HepG2 (cell line): ENCODE measurements around the gene IL4I1. TPM values are rescaled to one million over a fixed set of nuclear protein-coding genes. Genes with fewer than 3 reads are reported as not detected.

Experiments used
- ATAC-seq: fragments of 200-7000 bp; cut with Tn5 transposase; 3 replicates; pipeline ENCODE4 v1.9.1; 2020; ENCODE audit warnings: mild to moderate bottlenecking, moderate library complexity
- BruUV-seq: library from RNA; stranded (reverse); fragments of 400-500 nt; replicated peaks from 2 replicates; lab custom pipeline; 2021; lab: Mats Ljungman, UMichigan
- CTCF ChIA-PET: fragments of 300-600 bp; formaldehyde crosslinking; extraction: SDS; loops from one replicate; lab custom pipeline; 2021; ENCODE audit warnings: low total read pairs, inconsistent platforms, low intra/inter-chr PET ratio; lab: Yijun Ruan, JAX
- POLR2A ChIA-PET: fragments of 350-600 bp; sonication (Branson Sonifier 250); formaldehyde crosslinking; loops from one replicate; lab custom pipeline; 2020; ENCODE audit warnings: antibody characterized with exemption, inconsistent platforms; lab: Yijun Ruan, JAX
- DNase-seq: peaks from one replicate; pipeline ENCODE4 v3.0.0-alpha.2; 2015; ENCODE audit warnings: low spot score
- FAIRE-seq: peaks from 3 replicates; lab custom pipeline; 2011; peaks lifted over from hg19 to GRCh38; lab: Jason Lieb, UNC
- H2AFZ ChIP-seq: one replicate; pipeline ENCODE4 v1.6.1; 2011; ENCODE audit warnings: low read length, inconsistent platforms
- H3K27ac ChIP-seq: fragments of 300-600 bp; 3 replicates; pipeline ENCODE4 v1.8.0; 2011; ENCODE audit warnings: mixed run types, mild to moderate bottlenecking, mixed read lengths, low read length, inconsistent platforms; ENCODE audit not compliant: insufficient read depth; ENCODE audit errors: extremely low read length
- H3K27me3 ChIP-seq, 2 experiments: fragments of 200-600 bp in 1 of 2; 2 replicates in 1 of 2; 3 replicates in 1 of 2; pipeline versions ENCODE4 v1.6.0 to v1.8.0; 2011; ENCODE audit warnings: low read length in 2 of 2, mild to moderate bottlenecking in 2 of 2, moderate library complexity in 2 of 2, inconsistent platforms in 1 of 2; ENCODE audit not compliant: insufficient read depth in 2 of 2, control insufficient read depth in 1 of 2
- H3K36me3 ChIP-seq, 2 experiments: fragments of 200-600 bp in 1 of 2; replicated peaks in 1 of 2; 2 replicates in 1 of 2; 3 replicates in 1 of 2; pipeline versions ENCODE4 v1.5.1 to v1.8.0; 2011; ENCODE audit warnings: low read length in 2 of 2, inconsistent platforms in 1 of 2; ENCODE audit not compliant: insufficient read depth in 2 of 2, control insufficient read depth in 1 of 2
- H3K4me1 ChIP-seq: 2 replicates; pipeline ENCODE4 v1.5.1; 2012; ENCODE audit warnings: low read length, inconsistent platforms; ENCODE audit not compliant: insufficient read depth
- H3K4me2 ChIP-seq: 2 replicates; pipeline ENCODE4 v1.6.0; 2011; ENCODE audit warnings: low read depth, low read length, inconsistent platforms
- H3K4me3 ChIP-seq, 3 experiments: fragments of 200-600 bp in 1 of 3; sonication (generic), shearing (Covaris generic) in 1 of 3; replicated peaks in 1 of 3; 2 replicates each; pipeline ENCODE4 v1.5.1; 2011 to 2016; ENCODE audit warnings: low read length in 3 of 3, inconsistent platforms in 2 of 3, low read depth in 2 of 3, mild to moderate bottlenecking in 2 of 3, control low read depth in 1 of 3, mixed read lengths in 1 of 3; ENCODE audit not compliant: insufficient read depth in 1 of 3
- H3K79me2 ChIP-seq: one replicate; pipeline ENCODE4 v1.6.1; 2011; ENCODE audit warnings: low read length, inconsistent platforms; ENCODE audit not compliant: insufficient read depth
- H3K9ac ChIP-seq: 2 replicates; pipeline ENCODE4 v1.6.0; 2011; ENCODE audit warnings: mild to moderate bottlenecking, low read depth, low read length, inconsistent platforms; ENCODE audit not compliant: insufficient read depth
- H3K9me3 ChIP-seq: 2 replicates; pipeline ENCODE4 v1.5.1; 2012; ENCODE audit warnings: mild to moderate bottlenecking, low read length
- H4K20me1 ChIP-seq: 2 replicates; pipeline ENCODE4 v1.6.0; 2011; ENCODE audit warnings: inconsistent platforms, mild to moderate bottlenecking, low read length, moderate library complexity; ENCODE audit not compliant: insufficient read depth
- HMG20B ChIP-seq: conservative IDR thresholded peaks from 2 replicates; pipeline ENCODE4 v1.6.1; 2016; ENCODE audit warnings: missing genetic modification reagents, missing compliant biosample characterization
- PAWR ChIP-seq: sonication (generic); formaldehyde crosslinking; IDR thresholded peaks from 2 replicates; pipeline ENCODE4 v1.4.0; 2020; ENCODE audit warnings: missing genetic modification reagents, mild to moderate bottlenecking, borderline replicate concordance
- SNAPC2 ChIP-seq: sonication (generic); formaldehyde crosslinking; IDR thresholded peaks from 2 replicates; pipeline ENCODE4 v1.8.1; 2022; ENCODE audit warnings: mild to moderate bottlenecking, missing genetic modification reagents
- ZFY ChIP-seq: sonication (generic); formaldehyde crosslinking; IDR thresholded peaks from 2 replicates; pipeline ENCODE4 v1.4.0; 2020; ENCODE audit warnings: missing genetic modification reagents
- ZMYM3 ChIP-seq: sonication (generic); formaldehyde crosslinking; IDR thresholded peaks from 2 replicates; pipeline ENCODE4 v1.5.1; 2020; ENCODE audit warnings: mild to moderate bottlenecking, missing genetic modification reagents
- ZNF205 ChIP-seq: IDR thresholded peaks from 2 replicates; pipeline ENCODE4 v1.6.1; 2018; ENCODE audit warnings: missing biosample characterization, missing genetic modification reagents
- WGBS: methylation state at CpG from one replicate; pipeline ENCODE4 v1.1.6; 2017; ENCODE audit warnings: low lambda C conversion rate; 5-methylcytosine and 5-hydroxymethylcytosine counted together
- in situ Hi-C: cut with HindIII; loops from 2 replicates; pipeline ENCODE4 v1.10.0; 2017; ENCODE audit warnings: low pct_unique_long_range_greater_than_20kb; ENCODE audit not compliant: extremely low pct_ligation_motif_present
- intact Hi-C: fragments of 100-400 bp; cut with micrococcal nuclease; formaldehyde crosslinking; loops from one replicate; pipeline ENCODE4 v1.10.0; 2022; ENCODE audit not compliant: unreplicated experiment
- polyA plus RNA-seq, 8 experiments: library from polyadenylated mRNA; depleted of rRNA in 3 of 8; stranded (reverse) in 7 of 8; unstranded in 1 of 8; fragments of >200 nt; fragmentation: Illumina TruSeq in 4 of 8; extraction: Trizol in 4 of 8; gene quantifications; 2 replicates each; pipeline versions ENCODE4 v1.2.1 to v1.2.3, GENCODE V29; 2011 to 2016; ENCODE audit warnings: low read depth in 4 of 8, missing spikeins in 1 of 8, mixed read lengths in 1 of 8; ENCODE audit not compliant: insufficient read depth in 1 of 8
- total RNA-seq, 5 experiments: library from RNA; depleted of rRNA; stranded (reverse); fragments of >200 nt; fragmentation: Illumina TruSeq; extraction: Trizol; gene quantifications; 2 replicates each; pipeline ENCODE4 v1.2.3, GENCODE V29; 2016; ENCODE audit warnings: low read depth in 1 of 5

The IL4I1 gene
- total and polyA plus RNA-seq, 2 of the 13 experiments (the other 11 are each of a cell fraction or from before 2014, with no cell fraction given), result not detected

DNA sequence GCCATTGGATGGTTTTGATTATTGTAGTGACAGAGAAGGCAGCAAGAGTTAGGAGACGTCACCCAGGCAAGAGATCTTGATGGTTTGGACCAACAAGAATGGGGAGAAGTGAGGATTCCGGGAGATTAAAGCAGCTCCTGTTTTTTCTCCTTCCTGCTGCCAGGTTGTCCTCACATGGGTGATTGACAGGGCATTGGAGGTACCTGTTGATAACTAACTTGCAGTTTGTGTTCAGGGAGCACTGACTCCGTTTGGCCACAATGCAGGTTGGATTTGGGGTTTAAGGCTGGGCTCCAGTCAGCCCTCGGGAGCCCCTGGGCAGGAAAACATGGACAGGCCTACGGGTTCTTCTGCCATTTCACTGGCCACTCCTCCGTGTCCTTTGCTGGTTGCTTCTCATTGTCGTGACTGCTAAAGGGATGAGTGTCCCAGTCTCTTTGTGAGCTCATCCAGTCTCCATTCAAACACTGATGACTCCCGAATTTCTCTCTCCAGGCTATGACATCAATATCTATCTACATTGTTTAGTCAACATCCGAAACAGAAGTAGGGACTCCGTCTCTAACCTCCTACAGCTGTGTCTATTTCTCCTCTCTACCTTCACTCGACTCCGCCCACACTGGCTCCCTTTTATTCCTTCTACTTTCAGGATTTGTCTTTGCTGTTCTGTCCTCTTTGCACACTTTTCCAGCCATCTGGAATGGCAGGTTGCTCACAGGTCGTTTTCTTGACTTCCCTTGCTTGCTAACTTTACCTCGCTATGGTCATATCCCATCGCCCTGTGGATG, 47.1 kb downstream of the IL4I1 start:
- ChIA-PET POLR2A (interaction anchor here (0.9 to 3.1 kb wide), 8 partner anchors 13 to 84 kb away, joined by 3 to 29 read pairs (median 12); partner anchors contain the start of genes AKT1S1, AP2A1, ATF5 and NUP62), CTCF (no interaction called here)
- peak overlapping the region; percentile 73 for H3K4me2 ChIP-seq
- peaks cover 24% of the 10 kb centered on the region for H3K79me2 ChIP-seq
- intact Hi-C loops, result no loop called here
- H4K20me1 ChIP-seq, result peaks cover 23% of the 10 kb centered on the region
- ATAC-seq (no peak), DNase-seq (no peak), FAIRE-seq (no peak)
- H3K9me3 ChIP-seq, result no peaks in the 10 kb centered on the region
- H2AFZ ChIP-seq, result no peak overlapping the region
- H3K27ac ChIP-seq, result peak overlapping the region; percentile 100
- in situ Hi-C loops, result no loop called here
- TF ChIP-seq ZMYM3 (CRISPR knock-in tag) (no peak), ZNF205 (CRISPR knock-in tag) (0 out of 2 replicates have a peak, but pooled peaks have one; percentile 10)
- BruUV-seq, result no TSS peak
- 85% methylated on average over 14 of the region's 15 CpGs for WGBS
- peaks cover 32% of the 10 kb centered on the region for H3K4me1 ChIP-seq
- peak overlapping the region; percentile 89 to 93 (median 90) for H3K4me3 ChIP-seq
- H3K9ac ChIP-seq, result peak overlapping the region; percentile 96
- peaks cover 6 to 8% of the 10 kb centered on the region in 2 experiments; a peak in 2 of 5 replicates for H3K36me3 ChIP-seq
- no peaks in the 10 kb centered on the region; a peak in 1 of 5 replicates for H3K27me3 ChIP-seq

- no peak for ATAC-seq
- Histone ChIP-seq H3K9me3 (no peaks in the 10 kb centered on the region), H3K4me3 (no peak overlapping the region), H2AFZ (no peak overlapping the region), H3K27me3 (no peaks in the 10 kb centered on the region; a peak in 1 of 5 replicates), H3K27ac (no peak overlapping the region), H3K4me1 (peaks cover 39% of the 10 kb centered on the region), H3K4me2 (no peak overlapping the region), H3K79me2 (peaks cover 20% of the 10 kb centered on the region), H3K9ac (no peak overlapping the region), H3K36me3 (0 out of 5 replicates have a peak, but pooled peaks cover 0 to 2% of the 10 kb centered on the region in 2 experiments), H4K20me1 (peaks cover 21% of the 10 kb centered on the region)
- no TSS peak for BruUV-seq
- ChIA-PET CTCF (no interaction called here), POLR2A (interaction anchor here (1.4 kb wide), 1 partner anchor 20 kb away, joined by 5 read pairs; no protein-coding TSS in a partner anchor)
- no peak for FAIRE-seq
- DNase-seq, result no peak
- in situ Hi-C loops (no loop called here), intact Hi-C loops (no loop called here)
- WGBS, result 94% methylated on average over 3 of the region's 3 CpGs
- no peak for TF ChIP-seq SNAPC2
- TF ChIP-seq ZFY, result no peak
- no peak for TF ChIP-seq HMG20B
- TF ChIP-seq PAWR, result no peak
Measured at GRCh38 chr19:49848938-49849337, 47.7 kb downstream of the IL4I1 start.
